Measurements from ENCODE around the gene CEP170.
"Not testable (repeated sequence)": the region's sequence is repeated elsewhere in the genome, so short reads cannot be mapped to it uniquely, and the experiment has no call there.

- TF ChIP-seq CTCF (IDR thresholded peaks at IDR 0.05); FOXJ3 (CRISPR knock-in tag; IDR thresholded peaks at IDR 0.05; ENCODE audit: borderline replicate concordance); E2F1 (CRISPR knock-in tag; IDR thresholded peaks at IDR 0.05); E2F4 (CRISPR knock-in tag; IDR thresholded peaks at IDR 0.05; ENCODE audit: borderline replicate concordance, low read depth); CBFB (CRISPR knock-in tag; IDR thresholded peaks at IDR 0.05; ENCODE audit: low read depth); USF2 (CRISPR knock-in tag; IDR thresholded peaks at IDR 0.05): not testable (repeated sequence)
Measured at GRCh38 chr1:243203196-243203595, 51.9 kb downstream of the CEP170 start.

Data from WTC11 (cell line).